Gastrocnemius medialis (tissue), 4 donors: ENCODE results near the gene NLRC5.

Source experiments
- CTCF ChIP-seq, 5 experiments: fragments of 450-650 bp in 3 of 5; fragments of 200-600 bp in 2 of 5; sonication (generic) in 2 of 5; IDR thresholded peaks in 4 of 5; conservative IDR thresholded peaks in 1 of 5; 1 replicate in 4 of 5; 2 replicates in 1 of 5; pipeline ENCODE4 v1.5.1; 2016 to 2019; ENCODE audit warnings: antibody characterized with exemption in 5 of 5, mild to moderate bottlenecking in 3 of 5, moderate library complexity in 3 of 5
- POLR2A ChIP-seq, 2 donors: fragments of 450-650 bp; IDR thresholded peaks; one replicate each; pipeline ENCODE4 v1.6.1; 2017; ENCODE audit warnings: antibody characterized with exemption in 2 of 2, mild to moderate bottlenecking in 2 of 2, moderate library complexity in 2 of 2

- no peak for TF ChIP-seq CTCF (IDR thresholded peaks at IDR 0.05 in 4 of 5, conservative IDR thresholded peaks at IDR 0.05 in 1 of 5)
- no peak for TF ChIP-seq POLR2A (IDR thresholded peaks at IDR 0.05)
These were observed 26.9 kb downstream of the NLRC5 start for GRCh38 chr16:57016301-57016700.
